RPMI8226 (cell line): ENCODE data around the gene MYO5C.

ENCODE experiments used
- DNase-seq: peaks from one replicate; pipeline ENCODE4 v3.0.0-alpha.2; 2015

Gene MYO5C

DNA sequence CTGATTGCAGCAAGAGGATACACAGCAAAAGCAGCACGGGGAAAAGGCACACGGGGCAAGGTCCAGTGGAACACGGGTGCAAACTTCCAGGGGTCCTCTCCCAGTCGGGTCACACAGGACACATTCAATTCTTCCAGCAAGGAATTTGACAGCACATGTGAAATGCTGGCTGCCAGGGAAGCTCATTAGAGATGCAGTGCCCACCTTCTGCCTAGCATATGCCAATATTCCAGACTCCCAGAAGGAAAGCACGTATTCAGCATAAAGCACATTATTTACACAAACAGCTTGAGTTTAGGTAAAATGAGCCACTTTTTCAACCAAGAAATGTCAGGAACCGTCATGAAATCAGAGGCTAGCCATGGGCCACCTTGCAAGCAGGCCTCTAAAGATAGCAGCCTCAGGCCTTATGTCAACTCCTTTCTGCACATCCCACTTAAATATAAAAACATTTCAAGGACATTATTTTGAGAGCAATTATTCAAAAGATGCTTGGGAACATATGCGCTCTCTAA is 19.3 kb downstream of the MYO5C start:
- no peak for DNase-seq

DNA sequence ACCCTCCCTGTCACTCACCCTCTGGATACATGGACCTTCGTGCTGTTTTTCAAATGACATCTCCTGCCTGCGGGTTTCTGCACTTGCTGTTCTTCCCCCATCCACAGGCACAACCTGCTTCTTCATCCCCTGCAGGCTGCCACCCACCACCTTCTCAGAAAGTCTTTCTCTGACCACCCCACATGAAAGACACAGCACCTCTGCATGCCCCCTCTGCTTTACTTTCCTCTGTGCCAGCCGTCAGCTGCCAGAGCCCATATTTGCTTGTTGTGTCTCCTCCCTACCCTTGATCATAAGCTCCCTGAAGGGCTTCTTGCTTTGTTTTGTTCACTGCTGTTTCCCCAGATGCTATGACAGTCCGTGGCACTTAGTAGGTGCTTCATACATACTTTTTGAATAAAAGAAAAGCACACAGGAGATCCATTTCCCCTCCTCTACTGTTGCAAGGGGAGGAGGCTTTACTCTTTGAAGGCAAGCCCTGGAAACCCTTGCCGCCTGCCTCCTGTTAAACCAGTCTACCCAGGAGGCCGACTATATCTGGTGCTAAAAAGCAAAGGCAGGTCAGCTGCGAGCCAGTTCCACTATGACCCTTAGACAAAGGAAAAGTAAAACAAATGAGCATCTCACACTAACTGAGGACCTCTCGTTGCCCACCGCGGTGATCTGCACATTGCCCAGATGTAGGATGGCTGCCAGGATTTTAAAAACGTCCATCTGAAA is 31.9 kb downstream of the MYO5C start:
- no peak for DNase-seq

DNA sequence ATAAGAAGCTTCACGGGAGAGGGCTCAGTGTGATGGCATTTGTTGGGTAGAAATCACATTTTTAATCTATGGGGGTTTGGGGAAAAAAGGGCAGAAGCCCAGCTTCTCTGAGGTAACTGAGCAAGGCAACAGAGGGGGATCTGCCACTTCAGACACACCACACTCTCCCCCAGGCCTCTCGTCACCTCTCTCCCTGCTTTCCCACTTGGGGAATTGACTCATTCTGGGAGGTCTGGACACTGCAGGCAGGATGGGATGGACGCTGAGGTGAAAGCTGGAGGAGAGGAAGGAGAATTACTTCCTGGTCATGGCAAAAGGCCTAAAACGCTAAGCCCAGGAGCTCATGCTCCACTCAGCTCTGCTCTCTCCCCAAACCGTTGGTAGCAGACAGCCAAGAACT is 33.2 kb downstream of the MYO5C start:
- DNase-seq: no peak

DNA sequence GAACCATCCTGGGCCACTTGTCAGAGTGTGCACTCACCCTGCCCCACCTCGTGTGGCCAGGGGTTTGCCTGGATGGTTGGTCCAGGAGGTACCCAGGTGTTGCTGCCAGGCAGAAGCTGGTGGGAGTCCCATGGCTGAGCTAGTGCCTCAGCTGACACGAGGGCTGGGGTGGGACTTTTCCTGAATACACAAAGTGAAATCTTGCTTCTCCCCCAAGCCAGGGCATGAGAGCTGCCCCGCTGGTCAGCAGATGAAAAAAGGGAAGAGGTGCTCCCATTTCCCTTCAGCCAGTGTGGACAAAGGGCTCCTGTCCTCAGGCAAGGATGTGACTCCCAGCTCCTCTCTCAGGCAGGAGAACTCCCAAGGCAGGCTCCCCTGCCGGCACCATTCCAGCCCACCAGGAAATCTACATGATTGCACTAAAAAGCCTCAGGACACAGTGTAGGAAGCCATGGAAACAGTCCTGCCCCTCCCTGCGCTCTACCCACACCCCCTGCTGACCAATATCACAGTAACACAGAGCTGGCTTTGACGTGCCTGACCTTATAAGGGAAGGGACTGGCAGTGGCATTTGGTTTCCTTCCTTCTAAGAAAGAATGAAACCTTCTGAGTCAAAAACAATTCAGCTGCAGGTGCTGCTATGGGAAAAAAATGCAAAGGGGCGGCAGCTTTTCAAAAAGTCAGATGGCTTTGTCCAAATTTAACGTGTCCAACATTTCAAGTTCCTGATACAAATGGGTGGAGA is 33.9 kb downstream of the MYO5C start:
- DNase-seq: peak; percentile 94

DNA sequence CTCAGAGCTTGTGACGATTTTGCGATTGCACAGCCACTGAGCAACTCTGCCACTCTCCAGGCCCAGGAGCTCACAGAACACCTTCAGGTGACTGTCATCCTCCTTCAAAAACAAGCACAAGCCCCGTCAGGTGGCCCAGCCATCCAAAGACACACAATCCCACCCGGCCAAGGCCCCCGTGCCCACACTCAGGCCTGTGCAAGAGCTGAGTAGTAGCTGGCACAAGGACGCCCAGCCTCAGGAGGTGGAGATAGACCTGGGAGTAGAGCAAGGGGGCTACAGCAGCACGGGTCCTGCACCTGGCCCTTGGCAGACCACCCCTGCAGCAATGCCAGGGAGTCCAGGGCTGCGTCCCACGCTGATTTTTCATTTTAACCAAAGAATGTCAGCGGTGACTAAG is 34.6 kb downstream of the MYO5C start:
- DNase-seq: no peak

DNA sequence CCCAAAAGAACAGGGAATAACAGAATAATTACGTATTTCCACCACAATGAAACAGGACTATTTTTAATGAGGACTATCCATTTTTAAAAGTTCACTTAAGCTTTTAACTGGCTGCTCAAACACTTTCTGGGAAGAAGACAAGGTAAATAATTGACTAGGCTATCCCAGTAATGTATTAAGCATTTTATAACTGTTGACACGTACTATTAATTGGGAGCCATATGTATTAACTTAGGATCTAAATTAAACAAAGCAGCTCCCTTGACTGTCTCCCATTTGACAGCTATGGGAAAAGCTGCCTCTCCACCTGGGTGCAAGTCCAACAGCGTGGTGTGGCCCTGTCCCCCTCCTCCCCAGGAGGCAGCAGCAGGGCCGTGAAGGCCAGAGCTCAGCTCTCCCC is 36.1 kb downstream of the MYO5C start:
- DNase-seq: no peak

DNA sequence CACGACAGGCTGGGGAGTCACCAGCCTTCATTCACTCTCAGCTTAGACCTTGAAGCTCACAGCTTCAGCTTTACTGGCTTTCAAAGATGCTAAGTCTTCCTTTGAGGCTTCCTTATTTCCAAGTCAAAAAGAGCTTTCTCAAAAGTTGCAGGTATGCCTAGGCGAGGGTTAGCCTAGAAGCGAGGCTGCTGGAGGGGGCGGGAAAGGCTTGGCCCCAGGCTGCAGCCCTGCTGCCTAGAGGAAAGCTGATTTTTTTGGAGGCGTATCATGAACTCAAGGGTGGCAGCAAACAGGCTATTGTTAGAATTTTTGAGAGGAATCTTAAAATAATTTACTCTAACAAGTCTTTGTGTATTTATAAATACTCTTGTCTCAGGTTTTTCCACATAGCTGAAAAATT is 37.1 kb downstream of the MYO5C start:
- no peak for DNase-seq

DNA sequence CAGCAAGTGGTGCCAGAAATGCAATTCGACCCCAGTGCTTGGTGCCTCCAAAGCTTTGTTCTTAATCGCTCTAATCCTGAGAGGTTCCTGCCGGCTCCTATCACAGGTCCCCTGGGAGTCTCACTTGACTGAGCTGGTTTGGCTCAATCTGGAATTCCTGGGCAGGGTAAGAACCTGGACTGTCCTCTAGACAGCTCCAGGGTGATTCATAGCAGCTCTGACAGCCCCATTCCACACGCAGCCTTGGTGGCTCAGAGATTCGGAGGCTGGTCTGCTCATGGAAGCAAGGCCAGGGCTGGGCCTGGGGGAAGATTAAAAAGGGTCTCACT is 37.9 kb downstream of the MYO5C start:
- DNase-seq: no peak

DNA sequence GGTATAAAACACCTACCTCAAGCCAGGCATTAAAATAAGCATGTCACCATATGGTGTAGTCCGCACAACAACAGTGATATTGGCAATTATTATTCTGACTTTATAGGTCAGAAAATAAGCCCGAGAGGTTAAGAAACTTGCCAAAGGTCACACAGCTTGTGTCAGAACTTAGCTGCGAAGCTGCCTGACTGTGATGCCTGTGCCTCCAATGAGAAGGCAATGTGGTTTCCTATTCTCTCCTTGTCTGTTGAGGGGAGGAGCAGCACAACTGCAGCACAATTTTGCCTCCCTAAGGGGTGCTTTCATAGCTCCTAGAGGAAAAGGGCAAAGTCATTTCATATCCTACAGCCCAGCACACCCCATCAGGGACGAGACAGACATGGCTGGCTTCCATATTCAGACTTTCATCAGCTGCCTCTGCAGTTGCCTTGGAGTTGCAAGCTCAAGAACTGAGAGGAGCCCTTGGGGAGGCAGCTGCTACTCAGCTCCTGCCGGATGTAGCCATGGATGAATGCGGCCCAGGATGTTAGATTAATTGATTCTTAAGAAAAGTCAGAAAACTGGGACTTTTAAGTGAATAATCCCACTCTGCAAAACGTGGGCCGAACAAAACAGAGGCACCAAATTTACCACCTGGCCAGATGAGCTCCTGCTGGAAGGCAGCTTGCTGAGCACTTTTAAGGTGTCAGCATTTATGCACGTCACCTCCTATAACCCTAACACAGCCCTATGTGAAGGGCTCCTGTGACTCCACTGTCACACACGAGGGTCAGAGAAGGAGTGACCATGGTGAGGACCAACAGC is 38.5 kb downstream of the MYO5C start:
- DNase-seq: peak; percentile 79

DNA sequence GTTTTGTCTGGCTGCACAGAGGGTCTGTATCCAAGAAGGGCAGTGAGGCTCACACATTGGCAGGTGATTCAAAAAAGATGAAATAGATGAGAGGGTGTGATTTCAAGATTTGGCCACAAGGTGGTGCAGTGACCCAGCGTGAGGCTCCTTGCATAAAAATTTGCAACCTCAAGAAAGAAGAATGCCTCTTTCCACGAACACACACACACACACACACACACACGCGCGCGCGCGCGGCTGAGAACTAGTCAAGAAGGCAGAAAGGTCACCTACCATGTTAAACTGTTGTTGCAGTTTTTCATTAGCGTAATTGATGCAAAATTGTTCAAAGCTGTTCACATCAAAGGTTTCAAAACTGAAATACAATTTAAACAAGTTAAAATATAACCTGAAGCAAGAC is 39.2 kb downstream of the MYO5C start:
- DNase-seq: peak; percentile 88

DNA sequence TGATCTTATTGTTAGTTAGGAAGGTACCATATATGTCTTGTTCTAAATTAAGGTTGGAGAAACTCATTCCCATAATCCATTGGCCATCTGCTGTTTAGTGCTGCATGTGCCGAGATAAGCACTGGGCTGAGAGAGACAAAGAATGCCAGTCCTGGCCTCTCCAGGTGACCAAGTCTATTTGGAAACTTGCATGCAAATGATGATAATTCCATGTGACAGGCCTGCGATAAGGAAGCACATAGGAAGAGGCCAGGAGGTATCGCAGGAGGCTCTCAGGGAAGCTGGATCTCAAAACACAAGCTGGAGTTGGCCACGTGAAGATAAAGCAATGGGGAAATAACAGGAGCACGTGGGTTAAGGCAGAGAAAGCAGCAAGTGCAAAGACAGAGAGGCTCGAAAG is 39.7 kb downstream of the MYO5C start:
- no peak for DNase-seq

DNA sequence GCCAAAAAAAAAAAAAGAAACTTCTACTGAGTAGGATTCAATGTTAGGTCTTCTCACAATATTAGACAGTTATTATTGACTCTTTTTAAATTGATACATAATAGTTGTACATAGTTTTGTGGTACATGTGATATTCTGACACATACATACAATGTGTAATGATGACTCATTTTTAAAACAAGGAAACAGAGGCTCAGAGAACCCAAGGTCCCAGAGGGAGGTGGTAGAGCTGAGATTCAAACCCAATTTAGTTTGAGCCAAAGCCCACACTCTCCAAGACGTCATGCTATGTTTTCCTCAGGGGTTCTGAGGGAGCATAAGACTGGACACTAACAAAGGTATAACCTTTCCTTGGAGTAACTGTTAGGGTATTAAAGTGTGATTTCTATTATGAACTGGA is 40.6 kb downstream of the MYO5C start:
- no peak for DNase-seq

DNA sequence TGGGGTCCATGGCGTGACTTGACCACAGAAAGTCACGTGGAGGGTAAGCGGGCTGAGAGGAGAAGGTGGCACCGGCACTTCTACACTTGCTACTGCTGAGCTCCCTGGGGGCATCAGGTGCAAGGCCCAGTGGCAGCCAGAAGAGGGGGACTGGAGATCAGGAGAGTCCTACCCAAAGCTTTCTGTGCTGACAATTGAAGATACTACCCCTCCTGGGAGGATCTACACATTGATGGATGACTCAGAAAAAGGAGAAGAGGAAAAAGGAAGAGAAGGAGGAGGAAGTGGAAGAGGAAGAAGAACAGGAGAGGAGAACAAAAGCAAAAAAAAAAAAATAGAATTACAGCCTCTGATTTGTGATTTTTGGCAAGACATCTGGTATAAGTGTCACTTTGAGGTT is 41.2 kb downstream of the MYO5C start:
- DNase-seq: no peak

DNA sequence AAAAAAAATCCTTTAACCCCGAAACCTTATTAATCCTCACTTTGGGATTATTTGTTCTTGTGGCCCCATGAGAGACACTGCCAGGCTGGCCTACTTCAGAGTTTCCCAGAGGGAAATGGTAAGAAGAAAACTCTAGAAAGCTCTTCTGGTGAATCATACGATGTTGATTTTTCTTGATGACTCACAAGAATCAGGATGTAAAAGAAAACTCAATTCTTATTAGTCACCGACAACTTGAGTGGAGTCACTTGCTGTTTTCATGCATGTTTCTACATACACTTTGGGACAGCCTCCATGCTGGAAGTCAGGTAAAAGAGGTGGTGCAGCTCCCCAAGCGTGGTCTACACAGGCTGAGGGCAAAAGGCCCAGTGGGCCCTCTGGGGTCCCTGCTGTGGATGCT is 42.8 kb downstream of the MYO5C start:
- no peak for DNase-seq

DNA sequence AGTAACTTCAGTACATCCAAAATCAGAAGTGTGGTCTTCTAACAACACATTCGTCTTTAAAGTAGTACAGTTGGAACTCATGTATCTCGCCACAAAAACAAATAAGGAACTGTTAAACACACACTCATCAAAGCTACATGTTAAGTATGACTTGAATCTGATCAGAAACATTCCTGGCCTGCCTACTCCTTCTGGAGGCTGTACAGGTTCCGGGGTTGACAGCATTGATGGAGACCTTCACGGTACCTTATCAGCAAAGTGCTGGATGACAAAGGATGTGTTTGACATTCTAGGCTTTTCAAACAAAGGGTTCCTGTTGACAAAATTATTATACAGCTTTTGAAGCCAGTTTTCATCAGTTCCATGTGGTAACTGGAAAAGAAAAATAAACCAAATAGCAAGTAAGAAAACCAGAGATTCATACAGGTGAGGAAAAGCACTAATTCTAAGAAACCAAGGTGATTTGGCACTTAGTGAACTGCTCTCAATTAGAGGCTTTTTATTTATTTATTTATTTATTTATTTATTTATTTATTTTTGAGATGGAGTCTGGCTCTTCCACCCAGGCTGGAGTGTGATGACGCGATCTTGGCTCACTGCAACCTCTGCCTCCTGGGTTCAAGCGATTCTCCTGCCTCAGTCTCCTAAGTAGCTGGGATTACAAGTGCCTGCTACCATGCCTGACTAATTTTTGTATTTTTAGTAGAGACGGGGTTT is 44.3 kb downstream of the MYO5C start:
- DNase-seq: no peak

DNA sequence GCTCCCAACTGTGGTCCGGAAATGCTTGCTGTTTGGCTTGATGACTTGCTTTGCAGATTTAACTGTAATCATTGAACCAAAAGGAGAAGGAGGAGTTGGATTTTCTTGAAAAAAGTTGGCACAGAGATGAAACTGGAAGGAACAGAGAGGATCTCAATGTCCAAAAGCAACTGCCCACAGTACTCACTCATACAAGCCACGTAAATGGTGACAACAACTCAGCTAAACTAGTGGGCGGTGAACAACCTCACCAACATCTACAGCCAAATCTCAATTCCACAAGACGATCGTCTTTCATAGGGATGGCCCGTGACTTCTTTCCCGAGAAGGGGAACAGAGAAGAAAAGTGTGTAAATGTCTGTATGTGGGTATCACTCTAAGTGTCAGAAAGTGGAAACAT is 48.1 kb downstream of the MYO5C start:
- DNase-seq: no peak

DNA sequence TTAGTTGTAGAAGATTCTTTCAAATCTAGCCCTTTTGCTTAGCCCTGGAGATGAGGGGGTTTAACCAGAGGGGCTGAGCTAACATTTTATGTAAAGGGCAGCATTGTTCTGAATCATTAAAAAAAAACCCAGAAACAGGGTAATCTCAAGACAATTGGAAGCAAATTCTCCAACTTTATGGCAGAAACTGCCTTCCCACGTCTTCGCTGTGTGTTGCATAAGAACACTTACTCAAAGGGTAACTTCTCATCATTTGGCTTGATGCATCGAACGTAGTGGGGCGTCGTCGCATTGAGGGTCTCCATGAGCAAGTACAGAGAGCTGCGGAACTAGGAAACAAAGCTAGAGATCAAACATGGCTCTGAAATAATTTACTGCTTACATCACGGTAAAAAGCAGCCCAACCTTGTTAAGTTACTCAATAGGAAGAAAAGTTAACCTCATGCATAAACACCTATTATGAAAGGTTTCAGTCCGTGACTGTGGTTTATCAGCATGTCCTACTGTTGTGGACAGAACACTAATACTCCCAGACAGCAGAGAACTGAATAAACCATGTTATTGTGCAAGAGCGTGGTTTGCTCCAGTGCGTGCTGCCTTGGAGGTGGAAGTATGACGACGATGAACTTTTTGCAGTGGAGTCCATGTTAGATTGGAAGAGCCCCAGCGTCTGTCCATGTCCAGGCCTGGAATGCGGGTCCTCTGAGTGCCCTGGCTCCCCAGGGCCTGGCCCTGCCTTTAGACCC is 48.7 kb downstream of the MYO5C start:
- DNase-seq: no peak

DNA sequence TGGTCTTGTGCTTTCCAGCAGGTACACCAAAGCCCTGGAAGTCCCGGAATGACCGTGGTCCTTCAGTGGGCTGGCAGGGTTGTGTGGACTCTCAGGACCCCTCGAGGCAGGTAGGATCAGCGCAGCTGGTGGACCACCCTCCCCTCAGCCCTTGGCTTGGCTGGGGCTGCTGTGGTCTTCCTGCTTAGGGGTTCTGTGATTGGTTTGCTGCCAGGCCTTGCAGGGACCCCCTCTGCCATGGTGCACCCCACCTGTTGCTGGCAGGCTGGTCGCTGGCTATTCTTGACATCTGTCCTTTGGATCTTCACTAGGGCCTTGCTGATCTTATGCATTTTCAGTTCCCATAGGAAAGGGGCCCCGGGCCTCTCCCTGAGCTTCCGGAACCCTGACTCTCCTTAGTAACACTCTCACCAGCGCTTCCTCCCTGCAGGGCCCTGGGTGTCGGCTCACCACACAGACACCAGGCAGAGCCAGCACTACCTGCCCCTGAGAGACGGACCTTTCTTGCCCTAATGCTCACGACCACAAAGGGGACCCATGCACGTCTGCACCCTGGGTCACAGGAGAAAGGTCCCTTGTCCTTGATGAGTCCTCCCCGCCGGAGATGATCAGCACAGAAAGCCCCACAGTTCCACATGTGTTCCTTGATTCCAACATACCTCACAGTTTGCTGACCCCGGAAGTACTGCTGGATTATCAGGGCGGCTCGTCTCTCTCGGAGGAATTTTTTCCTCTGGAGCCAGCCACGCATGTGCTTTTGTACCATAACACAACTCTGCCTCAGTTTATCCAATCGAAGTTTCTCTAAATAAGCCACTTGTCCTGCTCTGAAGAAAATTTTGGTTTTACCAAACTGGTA is 51.7 kb downstream of the MYO5C start:
- no peak for DNase-seq

DNA sequence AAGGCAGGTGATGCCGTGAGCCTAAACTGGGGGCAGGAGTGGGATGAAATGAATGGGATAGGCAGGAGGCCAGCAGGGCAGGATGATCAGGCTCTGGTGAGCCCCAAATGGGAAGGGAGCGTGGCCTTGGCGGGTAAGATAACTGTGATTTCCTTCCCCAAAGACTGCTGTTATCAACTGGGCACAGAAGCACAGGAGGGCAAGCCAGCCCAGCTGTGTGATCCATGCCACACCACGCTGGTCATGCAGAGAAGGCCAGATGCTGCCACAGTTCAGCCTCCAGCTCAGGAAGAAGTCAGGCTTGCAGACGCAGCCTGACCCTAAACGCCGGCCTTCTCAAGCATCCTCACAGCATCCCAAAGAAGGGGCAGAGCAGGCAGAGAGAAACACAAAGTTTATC is 52.3 kb downstream of the MYO5C start:
- DNase-seq: no peak

DNA sequence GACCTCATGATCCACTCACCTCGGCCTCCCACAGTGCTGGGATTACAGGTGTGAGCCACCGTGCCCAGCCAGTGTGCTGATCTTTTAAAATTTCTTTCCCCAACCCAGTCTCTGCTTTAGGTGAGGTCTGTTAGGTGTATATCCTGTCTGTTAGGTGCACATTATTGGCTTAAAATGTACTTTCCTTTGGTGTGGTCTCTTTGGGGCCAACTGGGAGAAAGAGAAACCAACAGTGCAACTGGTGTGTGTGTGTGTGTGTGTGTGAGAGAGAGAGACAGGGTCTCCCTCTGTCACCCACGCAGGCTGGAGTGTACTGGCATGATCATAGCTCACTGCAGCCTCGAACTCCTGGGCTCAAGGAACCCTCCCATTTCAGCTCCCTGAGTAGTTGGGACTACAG is 54.1 kb downstream of the MYO5C start:
- no peak for DNase-seq

DNA sequence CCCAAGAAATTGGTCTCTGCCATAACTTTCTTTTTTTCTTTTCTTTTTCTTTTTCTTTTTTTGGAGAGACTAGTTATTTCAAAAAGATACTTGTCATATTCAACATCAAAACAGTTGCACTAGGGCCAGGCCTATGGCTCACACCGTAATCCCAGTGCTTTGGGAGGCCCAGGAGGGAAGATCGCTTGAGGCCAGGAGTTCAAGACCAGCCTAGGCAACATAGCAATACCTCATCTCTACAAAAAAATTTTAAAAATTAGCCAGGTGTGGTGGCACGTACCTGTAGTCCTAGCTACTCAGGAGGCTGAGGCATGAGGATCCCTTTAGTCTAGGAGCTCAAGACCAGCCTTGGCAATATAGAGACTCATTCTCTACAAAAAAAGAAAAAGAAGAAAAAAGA is 55.4 kb downstream of the MYO5C start:
- DNase-seq: no peak
